Fibroblast of skin of right quadriceps (primary cell): ENCODE results near the gene SIX5.
A peak's percentile ranks its signal among the peaks of the same experiment; 100 is the strongest.

Experiments used
- DNase-seq: peaks from one replicate; pipeline ENCODE4 v3.0.0-alpha.2; 2013

Gene SIX5

DNA sequence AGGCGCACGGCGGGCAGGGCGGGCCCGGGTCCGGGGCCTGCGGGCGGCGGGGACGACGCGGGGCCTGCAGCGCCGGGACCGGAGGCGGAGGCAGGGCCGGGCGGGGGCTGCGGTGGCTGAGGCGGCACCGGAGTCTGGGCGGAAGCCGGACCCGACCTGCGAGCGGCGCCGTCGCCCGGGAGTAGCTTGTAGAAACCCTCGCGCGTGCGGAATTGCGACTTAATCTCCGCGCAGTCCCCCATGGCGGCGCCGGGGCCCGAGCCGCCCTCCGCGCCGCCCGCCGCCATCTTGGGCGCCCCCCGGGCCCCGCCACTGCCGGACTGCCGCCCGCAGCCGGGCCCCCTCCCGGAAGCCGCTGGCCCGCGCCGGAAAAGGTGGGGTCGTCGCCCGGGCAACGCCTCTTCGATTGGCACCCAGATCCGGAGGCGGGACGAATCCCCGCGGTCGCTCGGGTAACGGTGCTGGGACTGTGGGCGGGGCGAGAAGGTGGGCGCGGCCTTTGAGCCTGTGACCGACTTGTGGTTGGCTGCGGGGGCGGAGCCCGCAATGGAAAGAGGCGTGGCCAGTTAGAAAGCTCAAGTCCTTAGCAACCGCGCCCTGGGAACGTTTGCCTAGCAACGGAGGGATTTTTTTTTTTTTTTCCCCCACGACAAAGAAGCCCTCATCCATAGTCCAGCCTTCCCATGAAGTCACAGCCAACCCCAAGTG lies 23.6 kb upstream of the SIX5 start, which contains the start of gene DMWD:
DMWD (minus strand) TSS at position 376 of the 708 bp plus-strand sequence; CDS start at position 287, 89 bp downstream.
- peak; percentile 98 for DNase-seq

DNA sequence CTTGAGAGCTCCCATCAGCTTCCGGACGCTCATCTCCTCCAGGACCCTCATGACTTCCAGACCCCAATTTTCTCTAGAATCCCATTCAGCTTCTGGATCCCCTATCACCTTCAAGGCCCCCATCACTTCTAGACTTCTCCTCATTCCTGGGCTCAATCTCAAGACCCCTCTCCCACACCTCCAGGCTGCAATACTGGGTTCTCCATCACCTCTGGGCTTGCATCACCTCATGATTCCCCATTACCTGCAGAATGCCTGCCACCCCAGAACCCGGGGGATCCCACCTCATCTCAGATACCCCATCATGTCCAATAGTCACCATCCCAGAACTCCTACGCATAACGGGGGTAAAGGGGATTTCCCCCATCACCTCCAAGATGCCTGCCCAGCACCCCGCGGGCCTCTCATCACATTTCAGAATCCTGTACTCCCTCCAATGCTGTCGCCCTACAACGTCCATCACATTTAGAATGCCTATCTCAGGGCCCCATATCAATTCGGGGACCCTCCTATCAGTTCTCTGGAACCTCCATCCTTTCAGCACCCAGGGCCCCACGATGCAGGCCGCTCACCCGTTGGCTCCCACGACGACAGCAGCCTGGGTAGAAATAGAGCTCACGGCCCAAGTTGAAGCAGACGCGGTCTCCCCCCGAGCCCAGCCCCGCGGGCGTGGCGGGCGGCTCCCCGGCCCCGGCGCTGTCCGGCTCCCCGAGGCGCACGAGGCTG lies 22.9 kb upstream of the SIX5 start:
- DNase-seq = no peak

DNA sequence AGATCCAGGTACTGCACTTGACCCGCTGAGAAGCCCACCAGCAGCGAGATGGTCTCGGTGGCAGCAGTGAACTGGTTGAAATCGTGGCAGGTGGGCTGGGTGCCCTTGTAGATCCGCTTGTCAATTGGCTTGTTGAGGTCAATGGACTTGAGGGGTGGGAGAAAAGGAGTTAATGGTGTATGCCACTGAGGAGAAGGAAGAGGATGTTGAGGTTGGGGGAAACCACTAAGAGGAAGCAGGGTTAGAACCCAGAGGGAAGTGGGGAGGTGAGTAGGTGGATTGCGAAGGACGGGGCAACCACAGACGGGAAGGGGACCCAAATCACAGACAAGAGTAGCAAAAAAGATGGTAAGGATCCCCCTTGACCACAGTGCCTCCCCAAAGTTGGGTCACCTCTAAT lies 21.9 kb upstream of the SIX5 start:
- no peak for DNase-seq

DNA sequence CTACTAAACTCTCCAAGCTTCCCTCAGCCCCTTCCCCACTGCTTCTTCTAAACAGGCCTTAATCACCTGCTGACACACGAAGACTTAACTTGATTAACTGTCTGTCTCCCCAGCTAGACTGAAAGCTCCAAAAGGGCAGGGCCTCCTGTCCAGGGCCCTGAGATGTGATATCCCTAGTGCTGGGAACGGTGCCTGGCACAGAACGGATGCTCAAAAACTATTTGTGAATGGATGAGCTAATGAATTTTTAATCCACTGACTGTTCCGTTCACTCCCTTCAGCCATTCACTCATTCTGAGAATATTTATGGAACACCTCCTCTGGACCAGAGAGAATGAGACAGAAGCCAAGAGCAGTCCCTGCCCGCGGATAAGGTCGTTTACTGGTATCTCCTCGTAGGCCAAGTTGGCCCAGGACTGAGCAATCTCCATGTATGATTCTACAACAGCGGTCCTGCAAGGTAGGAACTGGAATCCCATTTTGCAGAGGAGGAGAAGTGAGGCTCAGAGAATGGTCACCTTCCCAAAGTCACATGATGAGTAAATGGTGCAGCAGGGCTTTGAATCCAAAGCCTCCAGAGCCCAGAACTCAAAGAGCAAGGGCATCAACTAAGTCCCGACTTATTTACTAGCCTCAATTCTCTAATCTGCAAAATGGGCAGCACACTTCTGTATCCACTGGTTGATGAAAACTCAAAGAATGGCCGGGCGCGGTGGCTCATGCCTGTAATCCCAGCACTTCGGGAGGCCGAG lies 20.2 kb upstream of the SIX5 start:
- no peak for DNase-seq

DNA sequence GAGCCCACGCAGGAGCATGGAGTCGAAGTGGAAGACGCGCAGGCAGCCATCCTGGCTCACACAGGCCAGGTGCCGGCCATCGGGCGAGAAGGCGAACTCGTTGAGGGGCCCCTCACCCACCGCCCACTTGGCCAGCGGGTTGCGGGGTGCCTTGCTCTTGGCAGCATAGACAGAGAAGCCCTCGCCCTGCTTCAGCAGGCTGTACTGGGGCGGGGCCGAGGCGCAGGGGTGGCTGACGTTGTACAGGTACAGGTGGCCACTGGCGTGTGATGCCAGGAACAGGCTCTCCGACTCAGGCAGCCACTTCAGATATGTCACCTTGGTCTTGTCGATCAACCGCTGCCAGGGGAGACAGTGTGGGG lies 17.5 kb upstream of the SIX5 start:
- no peak for DNase-seq

DNA sequence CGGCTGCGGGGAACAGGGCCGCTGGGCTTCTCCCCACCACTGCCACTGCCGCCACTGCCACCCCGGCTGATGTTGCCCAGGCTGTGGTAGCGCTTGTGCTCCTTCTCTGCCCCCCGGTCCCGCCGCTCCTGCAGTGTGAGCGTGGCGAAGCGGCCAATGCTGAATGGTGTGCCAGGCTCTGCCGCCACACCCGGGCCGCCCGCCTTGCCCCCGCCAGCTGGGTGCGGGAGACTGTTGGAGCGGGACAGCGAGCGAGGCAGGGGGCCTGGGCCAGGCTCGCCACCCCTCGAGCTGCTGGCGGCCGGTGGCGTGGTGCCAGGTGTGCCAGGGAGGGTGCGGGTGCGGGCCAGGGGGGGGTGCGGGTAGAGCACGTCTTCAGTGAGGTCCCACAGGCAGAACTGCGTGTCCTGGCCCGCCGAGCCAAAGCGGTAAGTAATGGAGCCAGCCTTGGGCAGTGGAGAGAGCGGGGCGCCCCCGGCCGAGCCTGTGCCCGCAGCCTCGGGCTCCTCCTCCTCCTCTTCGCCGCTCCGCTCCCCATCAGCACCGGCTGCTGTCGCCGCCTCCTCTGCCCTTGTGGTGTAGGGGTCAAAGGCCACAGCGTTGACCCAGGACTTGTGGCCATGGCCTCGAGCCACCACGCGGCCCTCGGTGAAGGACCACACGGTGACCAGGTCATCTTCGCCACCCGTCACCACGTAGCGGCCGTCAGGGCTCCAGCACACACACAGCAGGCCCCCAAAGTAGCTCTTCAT lies 16.9 kb upstream of the SIX5 start:
- no peak for DNase-seq

DNA sequence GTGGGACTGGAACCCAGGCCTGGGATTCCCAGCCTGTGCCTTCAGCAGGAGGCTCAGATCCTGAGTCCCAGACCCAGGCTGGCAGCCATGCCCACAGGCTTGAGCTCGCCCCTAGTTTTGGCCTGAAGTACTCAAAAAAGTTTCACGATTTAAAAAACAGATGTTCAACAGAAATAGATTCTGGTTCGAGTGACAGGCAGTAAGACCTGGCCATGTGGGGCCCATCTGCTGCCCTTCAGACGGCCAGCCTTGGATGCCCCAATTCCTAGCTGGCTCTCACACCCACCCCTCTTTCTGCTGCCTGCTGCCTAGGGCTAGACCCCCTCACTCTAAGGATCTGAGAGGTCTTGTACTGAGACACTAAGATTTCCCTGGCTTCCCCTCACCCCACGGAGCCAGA lies 16.0 kb upstream of the SIX5 start:
- DNase-seq = no peak

DNA sequence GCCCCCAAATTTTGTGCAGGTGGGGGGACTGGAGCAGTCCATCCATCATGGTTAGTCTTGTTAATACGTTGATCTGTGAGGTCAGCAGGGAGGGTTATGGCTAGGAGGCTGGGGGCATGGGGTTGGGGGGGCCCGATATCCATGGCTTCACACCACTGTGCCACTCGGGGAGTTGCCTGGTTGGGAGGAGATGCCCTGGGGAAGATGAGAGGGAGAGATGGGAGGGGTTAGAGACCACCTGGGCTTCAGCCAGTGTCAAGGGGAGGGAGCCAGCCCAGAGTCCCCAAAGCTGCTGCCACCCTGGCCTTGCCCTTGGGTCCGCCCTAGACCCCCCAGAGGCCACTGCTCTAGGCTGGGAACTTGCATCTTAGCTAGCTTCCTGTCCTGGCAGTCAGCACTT lies 15.0 kb upstream of the SIX5 start:
- no peak for DNase-seq

DNA sequence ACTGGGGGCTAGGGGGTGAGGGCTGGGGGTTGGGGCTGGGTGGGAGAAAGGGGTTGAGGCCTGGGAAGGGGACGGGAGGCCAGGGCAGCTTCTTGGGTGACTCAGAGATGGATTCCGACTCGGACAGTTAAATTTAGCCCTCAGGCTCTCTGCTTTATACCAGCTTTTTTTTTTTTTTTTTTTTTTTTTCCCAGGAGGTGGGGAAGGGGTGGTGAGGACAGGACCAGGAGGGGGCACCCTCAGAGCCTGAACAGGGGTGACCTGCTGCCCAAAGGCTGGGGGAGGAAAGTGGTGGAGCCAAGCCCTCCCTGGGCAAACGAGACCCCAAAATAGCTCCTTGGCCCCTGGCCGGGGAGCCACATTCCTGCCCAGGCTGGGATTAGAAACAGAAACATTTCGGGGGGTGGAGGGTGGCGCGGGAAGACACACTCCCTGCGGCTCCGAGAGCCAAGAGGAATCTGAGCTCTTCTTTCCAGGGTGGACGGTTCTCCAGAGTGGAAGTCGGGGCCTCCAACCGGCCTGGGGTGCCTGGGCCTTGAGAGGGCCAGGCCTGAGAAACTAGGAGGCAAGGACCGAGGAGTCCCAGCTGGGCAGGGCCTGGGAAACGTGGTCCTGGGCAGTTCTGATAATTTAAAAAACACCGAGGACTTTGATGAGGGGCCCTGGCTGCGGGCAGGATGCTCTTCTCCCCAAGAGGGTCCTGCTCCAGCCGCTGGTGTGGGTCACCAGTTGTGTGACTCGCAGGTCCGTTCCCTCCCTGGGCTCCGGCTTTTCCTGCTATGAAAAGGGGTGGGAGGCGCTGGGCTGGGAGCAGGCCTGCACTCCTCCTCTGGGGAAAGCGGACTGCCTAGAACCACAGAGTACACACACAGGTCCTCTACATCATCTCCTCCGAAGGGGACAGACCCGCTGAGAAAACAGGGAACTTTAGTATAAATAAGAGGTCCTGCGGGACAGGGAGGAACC lies 14.1 kb upstream of the SIX5 start:
- DNase-seq = peak; percentile 52

DNA sequence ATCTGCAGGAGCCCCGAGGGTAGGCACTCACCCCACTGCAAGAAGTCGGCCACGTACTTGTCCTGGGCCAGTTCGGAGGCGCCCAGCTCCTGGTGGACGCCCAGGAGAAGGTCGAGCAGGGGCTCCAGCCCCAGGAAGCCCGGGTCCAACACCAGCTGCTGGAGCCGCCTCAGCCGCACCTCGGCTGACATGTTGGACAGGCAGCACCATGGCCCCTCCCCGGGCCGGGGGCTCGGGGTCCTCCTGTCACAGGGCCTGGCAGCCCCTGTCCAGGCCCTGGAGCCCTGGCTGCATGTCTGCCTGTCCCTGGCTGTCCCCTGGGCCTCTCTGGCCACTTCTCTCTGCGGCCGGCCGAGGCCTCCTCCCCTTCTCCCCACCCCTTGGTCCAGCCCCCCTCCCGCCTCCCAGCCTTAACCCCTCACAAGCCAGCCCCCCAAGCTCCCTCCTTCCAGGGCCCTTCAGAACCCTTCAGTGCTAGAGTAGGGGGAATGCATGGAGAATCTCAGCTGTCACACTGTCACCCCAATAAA lies 13.2 kb upstream of the SIX5 start, which contains the start of gene DMPK:
DMPK (minus strand) TSS at position 329 of the 530 bp plus-strand sequence; CDS start at position 191, 138 bp downstream.
- no peak for DNase-seq

DNA sequence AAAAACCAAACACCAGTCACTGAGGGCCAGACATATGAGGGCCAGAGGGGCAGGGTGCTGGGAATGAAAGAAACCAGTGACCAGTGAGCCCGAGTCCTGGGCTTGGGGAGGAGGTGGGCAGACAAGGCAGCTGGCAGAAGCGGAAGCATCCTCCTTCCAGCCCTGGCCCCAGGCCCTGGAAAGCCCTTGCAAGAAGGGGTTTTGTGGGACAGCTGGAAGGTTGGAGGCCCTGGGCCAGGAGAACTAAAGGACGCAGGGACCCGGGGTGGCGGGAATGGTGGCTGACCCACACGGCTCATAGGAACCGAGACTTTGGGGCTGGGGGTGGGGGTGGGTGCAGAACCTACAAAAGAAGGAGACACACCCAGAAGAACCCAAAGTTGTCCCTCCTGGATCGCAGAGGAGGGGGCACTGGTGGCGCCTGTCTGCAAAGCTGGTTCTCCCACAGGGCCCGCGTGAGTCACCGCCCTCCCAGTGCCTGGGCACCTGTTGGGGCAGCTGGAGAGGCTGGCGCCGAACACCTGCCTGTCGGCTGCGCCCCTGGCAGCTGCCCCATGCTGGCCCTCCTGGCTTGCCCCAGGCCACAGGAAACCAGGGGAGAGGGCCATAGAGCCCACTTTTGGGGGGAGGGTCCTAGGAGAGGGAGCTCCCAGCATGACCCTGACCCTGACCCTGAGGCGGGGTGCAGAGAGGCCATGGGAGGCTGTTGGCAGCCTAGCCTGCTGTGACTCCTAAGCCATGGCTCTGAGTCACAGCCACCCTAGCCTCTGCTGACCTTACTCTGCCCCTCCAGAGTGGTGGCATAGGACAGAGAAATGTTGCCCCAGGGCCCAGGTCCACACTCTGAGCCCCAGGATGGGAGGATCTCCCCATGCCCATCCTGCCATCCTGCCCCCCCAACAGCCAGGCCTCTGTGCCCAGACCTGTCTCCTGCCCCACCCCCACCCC lies 12.4 kb upstream of the SIX5 start:
- no peak for DNase-seq

DNA sequence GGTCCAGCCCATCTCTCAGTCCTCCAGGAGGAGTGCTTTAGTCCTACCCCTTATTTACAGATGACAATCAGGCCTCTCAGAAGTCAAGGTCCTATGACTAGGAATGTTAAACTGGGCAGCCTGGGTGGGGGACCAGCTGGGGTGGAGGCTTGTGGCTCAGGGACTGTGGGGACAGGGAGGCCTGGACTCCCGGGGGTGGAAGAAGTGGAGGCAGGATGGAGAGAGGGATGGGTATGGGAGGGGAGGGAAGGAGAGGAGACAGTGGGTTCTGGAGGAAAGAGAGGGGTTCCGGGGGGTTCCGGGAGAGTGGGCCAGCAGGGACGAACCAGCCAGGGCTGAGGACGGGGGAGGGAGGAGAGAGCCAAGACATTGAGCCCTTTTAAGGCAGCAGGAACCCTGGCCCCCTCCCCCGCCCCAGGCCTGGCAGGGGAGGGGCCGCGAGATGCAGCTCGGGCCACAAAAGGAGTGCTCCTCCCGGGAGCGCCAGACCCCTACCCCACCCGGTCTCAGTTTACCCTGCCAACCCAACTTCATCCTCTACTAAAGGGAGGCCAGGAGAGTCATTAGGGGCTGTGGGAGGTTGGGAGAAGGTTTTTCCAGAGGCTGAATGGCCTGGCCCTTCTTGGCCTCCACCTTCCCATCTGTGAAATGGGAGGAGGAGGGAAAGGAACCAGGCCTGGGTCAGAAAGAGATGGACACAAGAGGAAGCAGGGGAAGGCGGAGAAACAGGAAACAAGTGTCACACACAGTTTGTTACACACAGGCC lies 11.6 kb upstream of the SIX5 start:
- DNase-seq = no peak

DNA sequence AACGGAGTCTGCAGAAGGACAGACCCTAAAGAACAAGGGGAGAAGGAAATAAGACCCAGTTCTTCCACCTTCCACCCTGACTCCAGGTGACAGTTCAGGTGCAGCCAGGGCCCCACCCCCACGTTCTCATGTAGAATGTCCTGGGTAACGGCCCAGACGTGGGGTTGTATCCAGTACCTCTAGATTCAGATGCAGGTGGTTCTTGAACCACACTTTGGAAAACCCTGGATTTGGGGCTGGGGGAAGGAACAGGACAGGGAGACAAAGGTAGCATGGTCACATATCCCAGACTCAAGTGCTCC lies 11.0 kb upstream of the SIX5 start:
- DNase-seq = no peak

DNA sequence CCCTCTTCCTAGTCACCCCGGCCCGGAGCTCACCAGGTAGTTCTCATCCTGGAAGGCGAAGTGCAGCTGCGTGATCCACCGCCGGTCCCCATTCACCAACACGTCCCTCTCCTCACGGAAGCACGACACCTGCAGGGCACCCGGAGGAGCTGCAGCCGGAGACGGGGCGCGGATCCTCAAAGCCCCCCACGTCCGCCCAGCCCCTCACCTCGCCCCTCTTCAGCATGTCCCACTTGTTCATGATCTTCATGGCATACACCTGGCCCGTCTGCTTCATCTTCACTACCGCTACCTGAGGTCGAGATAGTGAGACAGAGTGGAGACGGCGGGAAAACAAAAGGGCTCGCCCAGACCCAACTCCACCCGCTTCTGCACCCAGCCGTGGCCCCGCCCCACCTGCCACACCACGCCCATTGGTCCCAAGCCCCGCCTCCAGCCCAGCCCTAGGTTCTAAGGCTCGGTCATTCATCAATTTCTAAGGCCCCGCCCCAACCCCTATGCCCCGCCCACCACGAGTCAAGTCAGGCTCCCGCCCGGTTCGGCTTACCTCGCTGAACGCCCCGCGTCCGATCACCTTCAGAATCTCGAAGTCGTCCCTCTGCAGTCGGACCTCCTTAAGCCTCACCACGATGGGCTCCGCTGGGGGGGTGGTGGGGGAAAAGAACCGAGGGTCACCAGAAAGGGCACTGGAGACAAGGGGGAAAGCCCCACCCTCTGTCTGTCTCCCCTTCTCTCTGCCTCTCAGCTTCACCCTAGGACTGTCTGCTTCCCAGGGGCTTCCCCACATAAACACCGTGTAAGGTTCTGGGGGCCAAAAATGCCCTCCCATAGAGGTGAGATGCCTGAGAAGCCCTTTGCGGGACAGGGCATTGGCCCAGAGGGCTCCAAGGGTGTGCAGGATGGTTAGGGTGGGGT lies 10.4 kb upstream of the SIX5 start:
- peak; percentile 73 for DNase-seq

DNA sequence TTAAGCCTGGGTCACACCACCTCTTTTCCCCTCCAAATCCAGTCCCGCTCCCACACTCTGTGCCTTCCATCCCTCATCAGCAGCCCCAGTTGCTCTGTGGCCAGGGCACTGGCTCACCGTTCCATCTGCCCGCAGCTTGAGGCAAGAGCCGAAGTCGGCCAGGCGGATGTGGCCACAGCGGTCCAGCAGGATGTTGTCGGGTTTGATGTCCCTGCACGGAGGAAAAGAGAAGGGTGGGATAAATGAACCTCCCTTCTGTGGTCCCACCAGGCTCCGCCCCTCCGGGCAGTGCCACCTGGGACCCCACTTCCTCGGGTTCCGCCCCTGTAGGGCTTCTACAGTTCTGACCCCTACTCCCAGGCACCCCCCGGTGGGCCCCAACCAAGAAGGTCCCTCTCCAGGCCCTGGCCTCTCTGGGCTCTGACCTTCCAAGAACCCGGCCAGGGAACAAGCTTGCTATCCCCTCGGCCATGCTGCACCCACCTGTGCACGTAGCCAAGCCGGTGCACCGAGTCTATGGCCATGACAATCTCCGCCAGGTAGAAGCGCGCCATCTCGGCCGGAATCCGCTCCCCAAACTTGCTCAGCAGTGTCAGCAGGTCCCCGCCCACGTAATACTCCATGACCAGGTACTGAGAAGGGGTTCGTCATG lies 9.1 kb upstream of the SIX5 start:
- no peak for DNase-seq

DNA sequence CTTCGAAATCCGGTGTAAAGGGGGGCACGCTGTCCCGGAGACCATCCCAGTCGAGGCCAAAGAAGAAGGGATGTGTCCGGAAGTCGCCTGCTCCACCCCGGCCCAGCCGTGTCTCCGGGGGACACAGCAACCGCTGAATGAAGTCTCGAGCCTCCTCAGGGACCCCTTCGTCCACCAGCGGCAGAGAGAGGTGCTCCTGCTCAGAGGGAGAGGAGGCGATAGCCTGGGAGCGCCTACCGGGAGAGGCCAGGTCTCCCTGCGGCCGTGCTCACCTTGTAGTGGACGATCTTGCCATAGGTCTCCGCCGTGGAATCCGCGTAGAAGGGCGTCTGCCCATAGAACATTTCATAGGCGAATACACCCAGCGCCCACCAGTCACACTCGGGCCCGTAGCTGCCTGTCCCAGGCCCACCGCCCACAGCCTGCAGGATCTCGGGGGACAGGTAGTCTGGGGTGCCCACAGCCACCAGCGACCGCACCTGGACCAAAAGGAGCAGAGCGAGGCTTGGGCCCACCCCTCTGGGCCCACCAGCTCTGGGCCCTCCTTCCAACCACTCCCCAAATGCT lies 8.4 kb upstream of the SIX5 start:
- no peak for DNase-seq

DNA sequence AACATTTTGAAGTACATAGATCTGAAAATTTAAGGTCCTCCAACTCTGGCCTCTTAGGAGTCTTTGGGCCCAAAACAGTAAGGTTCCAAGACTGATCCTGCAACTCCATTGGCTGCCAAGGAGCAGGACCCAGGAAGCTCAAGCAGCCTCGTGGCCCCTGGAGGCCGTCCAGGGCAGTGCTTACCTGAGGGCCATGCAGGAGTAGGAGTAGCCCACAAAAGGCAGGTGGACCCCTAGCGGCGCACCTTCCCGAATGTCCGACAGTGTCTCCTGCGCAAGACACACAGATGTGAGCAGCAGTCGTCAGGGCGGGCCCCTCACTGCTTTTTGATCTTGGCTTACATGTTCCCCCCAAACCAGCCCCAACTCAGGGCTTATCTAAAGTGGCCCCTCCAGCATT lies 5.7 kb upstream of the SIX5 start:
- DNase-seq = no peak

DNA sequence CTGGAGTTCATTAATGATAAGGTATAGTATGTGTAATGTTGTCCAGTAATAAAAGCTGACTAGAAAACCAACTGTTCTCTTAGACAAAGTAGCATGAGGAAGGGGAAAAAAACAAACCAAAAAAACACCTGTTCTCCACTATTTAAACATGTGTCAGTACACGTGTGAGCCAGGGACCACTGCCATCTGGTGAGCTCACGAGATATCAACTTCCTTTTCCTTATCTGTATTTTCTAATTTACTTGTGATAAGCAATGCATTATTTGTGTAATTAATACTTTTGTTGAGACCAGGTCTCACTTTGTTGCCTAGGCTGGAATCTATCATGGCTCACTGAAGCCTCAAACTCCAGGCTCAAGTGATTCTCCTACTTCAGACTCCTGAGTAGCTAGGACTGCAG lies 4.3 kb upstream of the SIX5 start:
- DNase-seq = no peak
